Activated CD8-positive, alpha-beta T cell treated with anti-CD3 and anti-CD28 coated beads, Interleukin-2, amount 10 ng/mL, durations not matched to agents 7 days and 5 days (primary cell): ENCODE results near the gene HMOX1. TPM values are rescaled to one million over a fixed set of nuclear protein-coding genes. Genes with fewer than 3 reads are reported as not detected.
A peak's percentile ranks its signal among the peaks of the same experiment; 100 is the strongest.

Source experiments
- ATAC-seq: fragments of 150-1000 bp; cut with Tn5 transposase; one replicate; pipeline ENCODE4 v1.10.0; 2021; ENCODE audit warnings: moderate library complexity
- CTCF ChIA-PET: fragments of 350-600 bp; sonication (Branson Sonifier 250); formaldehyde crosslinking; loops from one replicate; lab custom pipeline; 2021; ENCODE audit warnings: antibody characterized with exemption; lab: Charles Lee
- POLR2A ChIA-PET: fragments of 350-600 bp; sonication (Branson Sonifier 250); formaldehyde crosslinking; loops from one replicate; lab custom pipeline; 2021; ENCODE audit warnings: antibody characterized with exemption; lab: Charles Lee
- DNase-seq: peaks from one replicate; pipeline ENCODE4 v3.0.0-alpha.2; 2020
- H3K27ac Mint-ChIP-seq: one replicate; pipeline ENCODE4 v1.8.0; 2021; ENCODE audit warnings: mild to moderate bottlenecking, mixed read lengths
- H3K27me3 Mint-ChIP-seq: one replicate; pipeline ENCODE4 v1.8.0; 2021; ENCODE audit warnings: low read depth, mixed read lengths
- H3K36me3 Mint-ChIP-seq: one replicate; pipeline ENCODE4 v1.8.0; 2021; ENCODE audit warnings: low read depth, mixed read lengths
- H3K4me1 Mint-ChIP-seq: one replicate; pipeline ENCODE4 v1.8.0; 2021; ENCODE audit warnings: low read depth, mixed read lengths
- H3K4me3 Mint-ChIP-seq: one replicate; pipeline ENCODE4 v1.8.0; 2021; ENCODE audit warnings: mild to moderate bottlenecking, mixed read lengths
- H3K9me3 Mint-ChIP-seq: one replicate; pipeline ENCODE4 v1.8.0; 2022; ENCODE audit warnings: mixed read lengths; ENCODE audit not compliant: insufficient read depth
- total RNA-seq, 2 experiments: library from RNA; stranded (reverse); gene quantifications; one replicate each; pipeline ENCODE4 v1.2.3, GENCODE V29; 2021

Gene HMOX1
- total RNA-seq, 2 experiments from 2014 or later: 0.34 to 0.68 TPM

DNA sequence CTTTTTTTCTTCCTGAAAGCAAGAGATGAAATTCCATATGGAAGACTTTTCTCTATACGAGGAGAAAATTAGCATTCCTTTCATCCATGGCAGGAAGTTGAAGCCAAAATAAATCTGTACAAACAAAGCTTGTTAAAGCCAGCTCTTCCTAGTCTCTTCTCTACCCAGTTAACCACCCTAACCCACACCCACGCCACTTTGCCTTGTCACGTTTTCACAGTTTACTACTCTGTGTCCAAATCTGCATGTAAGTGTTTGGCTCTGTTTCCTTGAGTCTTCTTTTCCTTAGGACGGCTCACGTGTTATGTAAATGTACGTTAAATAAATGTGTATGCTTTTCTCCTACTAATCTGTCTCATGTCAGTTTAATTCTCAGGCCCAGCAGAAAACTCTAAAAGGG, 7.1 kb upstream of the HMOX1 start:
- peaks cover 11% of the 10 kb centered on the region for H3K27me3 Mint-ChIP-seq
- no peak overlapping the region for H3K4me3 Mint-ChIP-seq
- ChIA-PET POLR2A (no interaction called here), CTCF (no interaction called here)
- no peak overlapping the region for H3K27ac Mint-ChIP-seq
- H3K4me1 Mint-ChIP-seq: peaks cover 17% of the 10 kb centered on the region
- no peaks in the 10 kb centered on the region for H3K9me3 Mint-ChIP-seq
- H3K36me3 Mint-ChIP-seq: no peaks in the 10 kb centered on the region
- ATAC-seq (no peak), DNase-seq (no peak)

DNA sequence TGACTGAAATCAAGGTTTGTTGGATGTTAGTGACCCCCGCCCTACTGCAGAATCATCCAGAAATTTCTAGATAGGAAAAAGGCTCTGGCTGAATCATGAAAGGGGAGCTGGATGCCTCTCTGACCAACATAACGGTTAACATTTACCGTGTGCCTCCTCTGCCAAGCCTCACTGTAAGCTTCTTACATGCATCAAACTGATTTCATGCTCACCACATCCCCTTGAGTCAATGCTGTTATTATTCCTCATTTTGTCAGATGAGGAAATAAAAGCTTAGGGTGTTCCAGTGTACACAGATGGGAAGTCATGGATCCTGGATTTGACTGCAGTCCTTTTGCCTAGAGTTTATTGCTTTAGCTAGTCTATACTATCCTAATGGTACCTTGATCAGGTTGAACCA, 5.9 kb upstream of the HMOX1 start:
- POLR2A ChIA-PET: no interaction called here
- H3K4me1 Mint-ChIP-seq: peaks cover 17% of the 10 kb centered on the region
- no peaks in the 10 kb centered on the region for H3K36me3 Mint-ChIP-seq
- H3K9me3 Mint-ChIP-seq: no peaks in the 10 kb centered on the region
- DNase-seq (no peak), ATAC-seq (no peak)
- peaks cover 15% of the 10 kb centered on the region for H3K27me3 Mint-ChIP-seq
- CTCF ChIA-PET: interaction anchor here (2.9 kb wide), 1 partner anchor 24 kb away, joined by 12 read pairs; no protein-coding TSS in a partner anchor
- no peak overlapping the region for H3K27ac Mint-ChIP-seq
- H3K4me3 Mint-ChIP-seq: no peak overlapping the region

DNA sequence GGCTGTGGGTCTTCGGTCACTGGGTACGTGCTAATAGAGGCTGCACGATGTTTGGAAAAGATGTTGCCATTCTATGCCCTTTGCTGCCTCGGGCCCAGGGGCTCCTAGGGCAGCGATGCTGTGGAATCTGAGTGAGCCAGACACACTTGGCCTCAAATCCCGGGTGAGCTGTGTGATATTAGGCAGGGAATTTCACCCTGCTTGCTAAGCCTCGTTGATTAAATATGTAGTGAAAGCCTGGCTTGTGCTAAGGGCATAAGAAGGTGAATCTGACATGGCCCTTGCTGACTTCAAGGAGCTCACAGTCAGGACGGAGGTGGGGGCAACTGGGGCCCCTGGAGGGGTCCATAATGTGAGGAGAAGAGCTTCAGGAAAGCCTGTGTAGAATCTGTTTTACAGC, 5.4 kb upstream of the HMOX1 start:
- H3K4me3 Mint-ChIP-seq: no peak overlapping the region
- no peak for DNase-seq
- H3K9me3 Mint-ChIP-seq: no peaks in the 10 kb centered on the region
- peaks cover 19% of the 10 kb centered on the region for H3K4me1 Mint-ChIP-seq
- no peak for ATAC-seq
- H3K36me3 Mint-ChIP-seq: no peaks in the 10 kb centered on the region
- ChIA-PET POLR2A (no interaction called here), CTCF (interaction anchor here (2.9 kb wide), 1 partner anchor 24 kb away, joined by 12 read pairs; no protein-coding TSS in a partner anchor)
- no peak overlapping the region for H3K27ac Mint-ChIP-seq
- H3K27me3 Mint-ChIP-seq: peaks cover 18% of the 10 kb centered on the region

DNA sequence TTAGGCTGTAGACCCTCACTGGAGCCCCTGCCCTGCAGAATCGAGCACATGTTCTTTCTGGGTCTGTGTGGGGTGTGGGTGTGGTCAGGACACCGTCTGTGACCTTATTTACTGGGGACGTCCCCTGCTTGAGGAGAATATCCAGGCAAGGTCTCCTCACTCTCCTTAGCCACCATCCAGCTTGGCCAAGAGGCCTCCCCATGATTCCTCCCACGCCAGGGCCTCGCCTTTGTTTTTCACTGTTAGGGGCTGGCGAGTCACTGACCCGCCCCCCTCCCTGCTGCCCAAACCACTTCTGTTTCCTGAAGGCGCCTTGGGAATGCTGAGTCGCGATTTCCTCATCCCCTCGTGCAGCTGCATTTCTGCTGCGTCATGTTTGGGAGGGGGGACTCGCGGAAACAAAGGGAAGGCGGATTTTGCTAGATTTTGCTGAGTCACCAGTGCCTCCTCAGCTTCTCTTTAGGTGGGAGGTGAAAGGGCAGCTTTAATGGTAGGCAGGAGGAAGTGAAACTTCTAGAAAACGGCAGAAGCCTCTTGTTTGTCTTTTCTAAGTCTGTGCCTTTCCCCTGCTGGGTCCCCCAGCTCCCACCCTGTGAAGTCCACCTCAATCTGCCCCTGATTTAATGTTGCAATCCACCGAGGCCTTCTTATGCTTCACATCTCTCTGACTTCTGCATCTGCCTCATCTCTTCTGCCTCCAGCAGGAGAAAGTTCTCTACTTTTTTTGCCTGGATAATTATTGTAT, 4.0 kb upstream of the HMOX1 start:
- Mint-ChIP-seq H3K27ac (peak overlapping the region; percentile 31), H3K36me3 (no peaks in the 10 kb centered on the region), H3K4me1 (peaks cover 28% of the 10 kb centered on the region), H3K9me3 (no peaks in the 10 kb centered on the region), H3K4me3 (no peak overlapping the region), H3K27me3 (peaks cover 22% of the 10 kb centered on the region)
- peak; percentile 34 for DNase-seq
- POLR2A ChIA-PET: no interaction called here
- no peak for ATAC-seq
- CTCF ChIA-PET: interaction anchor here (2.9 kb wide), 1 partner anchor 26 kb away, joined by 12 read pairs; no protein-coding TSS in a partner anchor

DNA sequence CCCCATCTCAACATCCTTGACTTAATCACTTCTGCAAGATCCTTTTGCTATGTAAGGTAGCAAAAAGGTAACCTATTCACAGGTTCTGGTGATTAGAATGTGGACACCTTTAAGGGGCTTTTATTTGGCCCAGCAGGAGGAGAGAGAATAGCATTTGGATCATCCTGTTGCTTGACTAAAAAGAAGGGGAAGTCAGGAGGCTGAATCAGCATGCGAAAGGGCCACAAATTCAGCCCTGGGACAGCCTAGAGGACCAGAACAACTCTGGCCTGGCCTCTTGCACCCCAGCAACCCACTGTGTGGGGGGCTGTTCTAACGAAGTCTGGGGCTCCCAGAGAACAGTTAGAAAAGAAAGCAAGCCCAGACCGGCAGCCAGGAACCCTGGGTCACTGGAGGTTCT, 3.2 kb upstream of the HMOX1 start:
- no peak for ATAC-seq
- H3K4me1 Mint-ChIP-seq: peaks cover 25% of the 10 kb centered on the region
- peaks cover 23% of the 10 kb centered on the region for H3K27me3 Mint-ChIP-seq
- no peak for DNase-seq
- no peaks in the 10 kb centered on the region for H3K36me3 Mint-ChIP-seq
- H3K27ac Mint-ChIP-seq: peak overlapping the region; percentile 31
- H3K4me3 Mint-ChIP-seq: no peak overlapping the region
- CTCF ChIA-PET: no interaction called here
- H3K9me3 Mint-ChIP-seq: no peaks in the 10 kb centered on the region
- POLR2A ChIA-PET: no interaction called here

DNA sequence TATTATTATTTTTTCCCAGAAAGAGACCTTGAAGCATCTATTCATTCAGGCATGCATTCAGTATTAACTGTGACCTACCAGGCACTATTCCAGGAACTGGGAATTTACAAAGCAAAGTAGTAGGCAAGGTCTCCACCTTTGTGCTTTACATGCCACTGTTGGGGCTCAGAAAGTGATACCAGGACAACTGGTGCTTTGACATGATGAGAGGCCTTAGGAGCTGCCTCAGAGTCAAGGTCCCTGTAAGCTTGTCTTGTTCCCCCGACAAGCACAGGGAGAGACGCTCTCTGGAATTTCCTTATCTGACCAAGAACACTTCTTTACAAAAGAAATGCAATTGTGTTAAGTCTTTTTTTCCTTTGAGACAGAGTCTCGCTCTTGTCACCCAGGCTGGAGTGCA, 2.3 kb upstream of the HMOX1 start:
- peaks cover 25% of the 10 kb centered on the region for H3K4me1 Mint-ChIP-seq
- POLR2A ChIA-PET: interaction anchor here (1.6 kb wide), 1 partner anchor 23 kb away, joined by 3 read pairs; no protein-coding TSS in a partner anchor

DNA sequence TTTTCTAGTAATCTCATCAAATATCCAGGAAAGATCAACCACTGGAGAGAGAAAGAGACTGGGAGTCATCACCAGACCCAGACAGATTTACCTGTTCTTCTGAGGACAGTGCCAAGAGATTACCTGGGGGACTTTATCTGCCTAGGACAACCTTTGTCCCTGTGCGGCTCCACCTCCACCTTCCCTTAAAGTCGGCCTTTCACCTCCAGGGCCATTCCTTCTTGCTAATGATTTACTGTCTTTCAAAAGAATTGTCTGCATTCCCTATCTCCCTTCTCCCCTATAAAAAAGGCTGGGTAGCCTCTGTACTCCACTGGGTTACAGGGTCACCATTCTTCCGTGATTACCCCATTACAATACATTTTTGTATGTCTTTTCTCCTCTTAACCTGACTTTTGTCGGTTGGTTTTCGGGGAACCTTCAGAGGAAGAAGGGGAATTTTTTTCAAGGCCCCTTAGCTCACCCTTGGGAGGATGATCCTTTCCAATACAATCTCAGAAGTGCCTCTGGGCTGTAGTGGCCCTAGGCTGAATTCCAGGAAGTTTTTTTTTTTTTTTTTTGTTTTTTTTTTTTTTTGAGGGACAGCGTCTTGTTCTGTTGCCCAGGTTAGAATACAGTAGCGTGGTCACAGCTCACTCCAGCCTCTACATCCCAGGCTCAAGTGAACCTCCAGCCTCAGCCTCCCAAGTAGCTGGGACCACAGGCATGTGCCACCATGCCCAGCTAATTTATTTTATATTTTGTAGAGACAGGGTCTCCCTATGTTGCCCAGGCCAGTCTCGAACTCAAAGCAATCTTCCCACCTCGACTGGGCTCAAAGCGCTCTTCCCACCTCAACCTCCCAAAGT, 1.5 kb upstream of the HMOX1 start:
- POLR2A ChIA-PET: interaction anchor here (1.6 kb wide), 1 partner anchor 23 kb away, joined by 3 read pairs; no protein-coding TSS in a partner anchor
- ATAC-seq (no peak), DNase-seq (no peak)
- H3K4me3 Mint-ChIP-seq: no peak overlapping the region
- CTCF ChIA-PET: interaction anchor here (1.0 kb wide), 1 partner anchor 27 kb away, joined by 3 read pairs; no protein-coding TSS in a partner anchor
- peaks cover 27% of the 10 kb centered on the region for H3K27me3 Mint-ChIP-seq
- peaks cover 25% of the 10 kb centered on the region for H3K4me1 Mint-ChIP-seq
- H3K27ac Mint-ChIP-seq: no peak overlapping the region
- H3K9me3 Mint-ChIP-seq: no peaks in the 10 kb centered on the region
- H3K36me3 Mint-ChIP-seq: no peaks in the 10 kb centered on the region

More for the DNA sequence above, 2.3 kb upstream of the HMOX1 start:
- Mint-ChIP-seq H3K9me3 (no peaks in the 10 kb centered on the region), H3K4me3 (no peak overlapping the region), H3K27ac (no peak overlapping the region), H3K27me3 (peaks cover 29% of the 10 kb centered on the region), H3K36me3 (no peaks in the 10 kb centered on the region)
- DNase-seq (no peak), ATAC-seq (no peak)
- CTCF ChIA-PET: no interaction called here

DNA sequence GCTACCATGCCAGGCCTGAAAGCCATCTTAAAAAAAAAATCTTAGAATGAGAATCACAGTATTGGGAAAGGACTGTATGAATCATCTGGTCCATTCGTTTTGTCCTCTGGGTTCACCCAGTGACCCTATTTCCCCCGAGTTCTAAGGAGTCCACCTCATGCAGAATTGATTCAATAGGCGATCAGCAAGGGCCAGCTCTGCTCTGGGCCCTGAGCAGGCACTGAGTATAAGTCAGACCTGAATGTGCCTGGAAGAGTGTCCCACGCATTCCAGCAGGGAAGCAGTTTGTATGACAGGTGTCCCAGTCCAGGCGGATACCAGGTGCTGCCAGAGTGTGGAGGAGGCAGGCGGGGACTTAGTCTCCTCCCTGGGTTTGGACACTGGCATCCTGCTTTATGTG, 883 bp upstream of the HMOX1 start:
- DNase-seq (no peak), ATAC-seq (no peak)
- CTCF ChIA-PET: interaction anchor here (1.0 kb wide), 1 partner anchor 27 kb away, joined by 3 read pairs; no protein-coding TSS in a partner anchor
- peaks cover 29% of the 10 kb centered on the region for H3K27me3 Mint-ChIP-seq
- no peak overlapping the region for H3K27ac Mint-ChIP-seq
- no peak overlapping the region for H3K4me3 Mint-ChIP-seq
- H3K9me3 Mint-ChIP-seq: no peaks in the 10 kb centered on the region
- H3K36me3 Mint-ChIP-seq: no peaks in the 10 kb centered on the region
- POLR2A ChIA-PET: interaction anchor here (1.6 kb wide), 1 partner anchor 24 kb away, joined by 3 read pairs; no protein-coding TSS in a partner anchor
- peaks cover 25% of the 10 kb centered on the region for H3K4me1 Mint-ChIP-seq

DNA sequence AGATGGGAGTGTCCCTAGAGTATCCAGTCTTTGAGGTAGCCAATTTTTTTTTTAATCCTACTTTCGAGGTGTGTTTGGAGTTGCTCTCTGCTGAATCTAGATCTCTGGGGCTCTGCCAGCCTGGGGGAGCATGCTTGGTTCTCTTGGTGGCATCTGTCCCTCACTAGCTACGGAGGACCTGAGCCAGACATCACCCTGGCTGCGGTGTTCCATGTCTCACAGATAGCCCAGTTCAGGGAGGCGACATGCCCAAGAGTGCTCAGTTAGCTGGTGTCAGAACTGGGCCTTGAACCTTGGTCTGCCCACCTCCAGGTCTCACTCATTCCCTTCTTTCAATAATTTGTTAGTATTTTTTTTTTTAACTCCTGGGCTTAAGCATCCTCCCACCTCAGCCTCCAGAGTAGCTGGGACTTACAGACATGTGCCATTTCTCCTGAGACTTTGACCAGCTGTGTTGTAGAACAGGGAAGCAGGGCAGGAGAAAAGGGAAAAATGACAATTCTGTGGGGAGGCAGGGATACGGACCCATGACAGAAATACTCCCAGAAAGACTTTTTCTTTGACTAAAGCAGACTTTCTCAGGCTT, 621 bp downstream of the HMOX1 start:
- H3K4me1 Mint-ChIP-seq: peaks cover 25% of the 10 kb centered on the region

DNA sequence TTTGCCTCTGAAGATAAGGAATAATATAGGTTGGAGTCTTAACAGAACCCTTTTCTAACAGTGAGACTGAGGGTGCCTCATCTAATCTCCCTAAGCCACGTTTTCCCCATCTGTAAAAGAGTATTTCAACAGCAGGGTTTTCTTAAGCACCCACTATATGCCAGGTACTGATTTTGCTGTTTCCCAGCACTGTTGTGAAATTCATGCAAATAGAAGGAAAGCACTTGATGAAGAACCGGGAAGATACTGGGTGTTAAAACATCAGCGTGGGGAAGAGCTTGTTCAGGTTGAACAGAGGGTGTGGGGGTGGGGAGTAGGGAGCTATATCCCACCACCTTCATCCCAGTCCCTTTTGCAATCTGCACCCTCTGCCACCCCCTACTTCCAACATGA, 2.8 kb downstream of the HMOX1 start:
- Mint-ChIP-seq H3K9me3 (no peaks in the 10 kb centered on the region), H3K4me1 (peaks cover 13% of the 10 kb centered on the region), H3K36me3 (no peaks in the 10 kb centered on the region), H3K27me3 (peaks cover 29% of the 10 kb centered on the region), H3K27ac (no peak overlapping the region), H3K4me3 (no peak overlapping the region)
- DNase-seq (no peak), ATAC-seq (no peak)
- CTCF ChIA-PET: no interaction called here
- POLR2A ChIA-PET: no interaction called here

More for the DNA sequence above, 621 bp downstream of the HMOX1 start:
- Mint-ChIP-seq H3K4me3 (peak overlapping the region; percentile 15), H3K36me3 (no peaks in the 10 kb centered on the region), H3K27ac (no peak overlapping the region), H3K27me3 (peaks cover 29% of the 10 kb centered on the region), H3K9me3 (no peaks in the 10 kb centered on the region)
- no peak for DNase-seq
- ChIA-PET POLR2A (interaction anchor here (0.6 to 0.7 kb wide), 2 partner anchors 10 to 22 kb away, joined by 3 read pairs; no protein-coding TSS in a partner anchor), CTCF (no interaction called here)
- ATAC-seq: no peak

DNA sequence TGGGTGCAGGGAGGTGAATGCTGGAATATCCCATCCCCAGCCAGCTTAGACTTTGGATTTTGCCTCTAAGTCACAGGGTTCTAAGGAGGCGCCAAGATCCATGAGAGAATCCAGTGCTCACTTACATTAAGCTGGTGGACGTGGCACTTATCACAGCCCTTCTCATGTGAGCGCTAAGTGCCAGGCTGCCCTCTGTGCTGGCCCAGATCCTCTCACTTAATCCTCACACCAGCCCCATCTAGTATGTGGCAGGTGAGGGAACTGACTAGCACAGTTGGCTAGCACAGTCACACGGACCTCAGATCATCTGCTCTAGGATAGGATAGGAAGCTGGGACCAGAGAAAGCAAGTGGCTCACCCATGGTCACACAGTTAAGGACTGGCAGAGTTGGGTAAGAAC, 3.6 kb downstream of the HMOX1 start:
- no peak overlapping the region for H3K4me3 Mint-ChIP-seq
- H3K27ac Mint-ChIP-seq: no peak overlapping the region
- no peak for DNase-seq
- ATAC-seq: no peak
- ChIA-PET CTCF (no interaction called here), POLR2A (no interaction called here)
- H3K9me3 Mint-ChIP-seq: no peaks in the 10 kb centered on the region
- peaks cover 13% of the 10 kb centered on the region for H3K4me1 Mint-ChIP-seq
- peaks cover 30% of the 10 kb centered on the region for H3K27me3 Mint-ChIP-seq
- H3K36me3 Mint-ChIP-seq: no peaks in the 10 kb centered on the region
